ENCODE results near the gene RNF5. TPM values are rescaled to one million over a fixed set of nuclear protein-coding genes. Genes with fewer than 3 reads are reported as not detected.

Gene RNF5
- total and polyA plus RNA-seq, 10 of the 15 experiments (the other 5 are each of a cell fraction or from before 2014, with no cell fraction given) = 31.4 to 114 (median 62.8) TPM

GRCh38 chr6:32198345-32198696, 20.1 kb downstream of the RNF5 start:
- no peak overlapping the region for H2AFZ ChIP-seq (ENCODE audit: control insufficient read depth, low read depth, low read length)
- no peak overlapping the region for H3K4me2 ChIP-seq (ENCODE audit: control insufficient read depth, insufficient read depth)
- peaks cover 7% of the 10 kb centered on the region for H3K79me2 ChIP-seq (ENCODE audit: control insufficient read depth, insufficient read depth, low read length)
- ChIA-PET POLR2A (interaction anchor here (1.1 to 1.2 kb wide), 2 partner anchors 9 to 22 kb away, joined by 5 read pairs; partner anchors contain the start of gene AGPAT1), CTCF (no interaction called here), SMC1A (ENCODE audit: uncharacterized antibody, unreplicated experiment) (no interaction called here), RAD21 (ENCODE audit: unreplicated experiment) (interaction anchor here (1.1 kb wide), 1 partner anchor 79 kb away, joined by 3 read pairs; no protein-coding TSS in a partner anchor)
- WGBS (ENCODE audit: insufficient coverage, insufficient replicate concordance, low lambda C conversion rate, missing lambda C conversion rate) = 67% methylated on average over 3 of the region's 3 CpGs
- TF ChIP-seq DPF2 (IDR thresholded peaks at IDR 0.05) (no peak), POLR2AphosphoS2 (IDR thresholded peaks at IDR 0.05; ENCODE audit: low read depth, low read length) (no peak), YY1 (IDR thresholded peaks at IDR 0.05; ENCODE audit: low read depth, low read length) (no peak), FOXM1 (IDR thresholded peaks at IDR 0.05; ENCODE audit: low read depth, low read length) (no peak), ASH2L (IDR thresholded peaks at IDR 0.05; ENCODE audit: borderline replicate concordance, low read depth) (no peak)
- no peak overlapping the region for H3K4me3 ChIP-seq
- no peaks in the 10 kb centered on the region for H3K27me3 ChIP-seq (replicated peaks in 1 of 2; ENCODE audit: control insufficient read depth in 2 of 2, insufficient read depth in 2 of 2, low read length in 1 of 2)
- ATAC-seq = no peak
- no peak for FAIRE-seq
- H3K9me3 ChIP-seq (replicated peaks; ENCODE audit: control insufficient read depth, insufficient read depth, low read length) = no peaks in the 10 kb centered on the region
- intact Hi-C loops (cut with micrococcal nuclease; ENCODE audit: unreplicated experiment) = loop anchor here (5.0 kb wide), 1 partner anchor 39 kb away; no protein-coding TSS in a partner anchor
- no peaks in the 10 kb centered on the region for H3K36me3 ChIP-seq (ENCODE audit: control insufficient read depth in 2 of 2, insufficient read depth in 2 of 2, low read length in 1 of 2)
- peaks cover 24% of the 10 kb centered on the region for H3K4me1 ChIP-seq (ENCODE audit: control insufficient read depth, insufficient read depth, low read length)
- no peaks in the 10 kb centered on the region for H4K20me1 ChIP-seq (ENCODE audit: control insufficient read depth, insufficient read depth)
- no TSS peak for BruUV-seq (replicated peaks)
- in situ Hi-C loops (cut with MboI) = no loop called here
- H3K9ac ChIP-seq (ENCODE audit: control insufficient read depth, insufficient read depth, low read length) = no peak overlapping the region
- DNase-seq (ENCODE audit: low read depth, low spot score) = no peak
- no peak overlapping the region for H3K27ac ChIP-seq (ENCODE audit: control insufficient read depth, insufficient read depth)

GRCh38 chr6:32198866-32199265, 20.7 kb downstream of the RNF5 start:
- no peaks in the 10 kb centered on the region for H3K36me3 ChIP-seq (ENCODE audit: control insufficient read depth in 2 of 2, insufficient read depth in 2 of 2, low read length in 1 of 2)
- FAIRE-seq (no peak), ATAC-seq (no peak), DNase-seq (ENCODE audit: low read depth, low spot score) (no peak)
- CTCF ChIA-PET = no interaction called here
- H2AFZ ChIP-seq (ENCODE audit: control insufficient read depth, low read depth, low read length) = no peak overlapping the region
- no peak overlapping the region for H3K4me3 ChIP-seq
- RAD21 ChIA-PET (ENCODE audit: unreplicated experiment) = no interaction called here
- H3K9me3 ChIP-seq (replicated peaks; ENCODE audit: control insufficient read depth, insufficient read depth, low read length) = no peaks in the 10 kb centered on the region
- H4K20me1 ChIP-seq (ENCODE audit: control insufficient read depth, insufficient read depth) = no peaks in the 10 kb centered on the region
- in situ Hi-C loops (cut with MboI) = no loop called here
- peaks cover 20% of the 10 kb centered on the region for H3K4me1 ChIP-seq (ENCODE audit: control insufficient read depth, insufficient read depth, low read length)
- no TSS peak for BruUV-seq (replicated peaks)
- H3K4me2 ChIP-seq (ENCODE audit: control insufficient read depth, insufficient read depth) = no peak overlapping the region
- POLR2A ChIA-PET = no interaction called here
- 79% methylated on average over 17 of the region's 17 CpGs for WGBS (ENCODE audit: insufficient coverage, insufficient replicate concordance, low lambda C conversion rate, missing lambda C conversion rate)
- no peak overlapping the region for H3K9ac ChIP-seq (ENCODE audit: control insufficient read depth, insufficient read depth, low read length)
- H3K27me3 ChIP-seq (replicated peaks in 1 of 2; ENCODE audit: control insufficient read depth in 2 of 2, insufficient read depth in 2 of 2, low read length in 1 of 2) = no peaks in the 10 kb centered on the region
- peaks cover 7% of the 10 kb centered on the region for H3K79me2 ChIP-seq (ENCODE audit: control insufficient read depth, insufficient read depth, low read length)
- intact Hi-C loops (cut with micrococcal nuclease; ENCODE audit: unreplicated experiment) = loop anchor here (5.0 kb wide), 1 partner anchor 38 kb away; no protein-coding TSS in a partner anchor
- H3K27ac ChIP-seq (ENCODE audit: control insufficient read depth, insufficient read depth) = no peak overlapping the region
- SMC1A ChIA-PET (ENCODE audit: uncharacterized antibody, unreplicated experiment) = interaction anchor here (0.7 kb wide), 1 partner anchor 57 kb away, joined by 3 read pairs; no protein-coding TSS in a partner anchor
- TF ChIP-seq POLR2A (IDR thresholded peaks at IDR 0.05; ENCODE audit: low read depth, low read length) (no peak), ZNF687 (IDR thresholded peaks at IDR 0.05) (no peak), RCOR1 (conservative IDR thresholded peaks at IDR 0.05; ENCODE audit: low read depth, low read length) (no peak), IRF4 (IDR thresholded peaks at IDR 0.05; ENCODE audit: low read depth, low read length) (no peak), SMAD5 (IDR thresholded peaks at IDR 0.05; ENCODE audit: low read depth) (no peak), POU2F2 (IDR thresholded peaks at IDR 0.05; ENCODE audit: borderline replicate concordance, low read depth, low read length) (no peak), SMC3 (IDR thresholded peaks at IDR 0.05; ENCODE audit: borderline replicate concordance, low read length) (no peak), RELA (IDR thresholded peaks at IDR 0.05; ENCODE audit: borderline replicate concordance, partially characterized antibody) (no peak), EP300 (IDR thresholded peaks at IDR 0.05; ENCODE audit: borderline replicate concordance in 1 of 2, control insufficient read depth in 1 of 2, low read depth in 2 of 2, low read length in 2 of 2) (no peak)

Measured in GM12878 (cell line).